Mucosa of stomach (tissue), 1 donor: Measurements from ENCODE around the gene PPP2R3A.
"Not testable (repeated sequence)": the region's sequence is repeated elsewhere in the genome, so short reads cannot be mapped to it uniquely, and the experiment has no call there.

ENCODE experiments used
- H3K27me3 ChIP-seq: one replicate; pipeline ENCODE4 v1.7.0; 2013; ENCODE audit warnings: mild to moderate bottlenecking, low read length; ENCODE audit not compliant: control insufficient read depth, insufficient read depth
- H3K36me3 ChIP-seq: one replicate; pipeline ENCODE4 v1.7.0; 2013; ENCODE audit warnings: low read length; ENCODE audit not compliant: control insufficient read depth, insufficient read depth
- H3K4me1 ChIP-seq: one replicate; pipeline ENCODE4 v1.7.0; 2013; ENCODE audit warnings: mild to moderate bottlenecking, low read length; ENCODE audit not compliant: control insufficient read depth, insufficient read depth
- H3K4me3 ChIP-seq: one replicate; pipeline ENCODE4 v1.7.0; 2013; ENCODE audit warnings: low read length
- H3K9ac ChIP-seq: one replicate; pipeline ENCODE4 v1.7.0; 2013; ENCODE audit warnings: mild to moderate bottlenecking, low read length, moderate library complexity
- H3K9me3 ChIP-seq: one replicate; pipeline ENCODE4 v1.7.0; 2013; ENCODE audit warnings: mild to moderate bottlenecking, low read length, moderate library complexity; ENCODE audit not compliant: control insufficient read depth
- donor health status: Pancreatic carcinoma.

PPP2R3A gene

GRCh38 chr3:136184703-136185102 lies 219.2 kb downstream of the PPP2R3A start:
- peaks cover 30% of the 10 kb centered on the region for H3K4me1 ChIP-seq
- no peaks in the 10 kb centered on the region for H3K9me3 ChIP-seq
- H3K27me3 ChIP-seq = no peaks in the 10 kb centered on the region
- H3K36me3 ChIP-seq = no peaks in the 10 kb centered on the region
- H3K9ac ChIP-seq = no peak overlapping the region
- no peak overlapping the region for H3K4me3 ChIP-seq

GRCh38 chr3:136186344-136186743 lies 220.8 kb downstream of the PPP2R3A start:
- H3K4me1 ChIP-seq = peaks cover 35% of the 10 kb centered on the region

GRCh38 chr3:136186846-136187245 lies 221.3 kb downstream of the PPP2R3A start:
- Histone ChIP-seq H3K9ac (no peak overlapping the region), H3K9me3 (no peaks in the 10 kb centered on the region), H3K4me3 (no peak overlapping the region), H3K4me1 (peaks cover 40% of the 10 kb centered on the region), H3K36me3 (no peaks in the 10 kb centered on the region), H3K27me3 (no peaks in the 10 kb centered on the region)

More at GRCh38 chr3:136186344-136186743, 220.8 kb downstream of the PPP2R3A start:
- Histone ChIP-seq H3K9ac (no peak overlapping the region), H3K9me3 (no peaks in the 10 kb centered on the region), H3K27me3 (no peaks in the 10 kb centered on the region), H3K4me3 (no peak overlapping the region), H3K36me3 (no peaks in the 10 kb centered on the region)

GRCh38 chr3:136187868-136188267 lies 222.3 kb downstream of the PPP2R3A start:
- H3K4me1 ChIP-seq = peaks cover 40% of the 10 kb centered on the region
- no peaks in the 10 kb centered on the region for H3K9me3 ChIP-seq
- no peaks in the 10 kb centered on the region for H3K27me3 ChIP-seq
- H3K9ac ChIP-seq = no peak overlapping the region
- H3K36me3 ChIP-seq = no peaks in the 10 kb centered on the region
- H3K4me3 ChIP-seq = no peak overlapping the region

GRCh38 chr3:136189043-136189442 lies 223.5 kb downstream of the PPP2R3A start:
- Histone ChIP-seq H3K36me3 (no peaks in the 10 kb centered on the region), H3K9ac (no peak overlapping the region), H3K27me3 (no peaks in the 10 kb centered on the region), H3K9me3 (no peaks in the 10 kb centered on the region), H3K4me1 (peaks cover 40% of the 10 kb centered on the region), H3K4me3 (no peak overlapping the region)

GRCh38 chr3:136189859-136190617 lies 224.5 kb downstream of the PPP2R3A start:
- H3K36me3 ChIP-seq = no peaks in the 10 kb centered on the region
- no peaks in the 10 kb centered on the region for H3K27me3 ChIP-seq
- peaks cover 36% of the 10 kb centered on the region for H3K4me1 ChIP-seq
- H3K9me3 ChIP-seq = no peaks in the 10 kb centered on the region
- H3K9ac ChIP-seq = no peak overlapping the region
- no peak overlapping the region for H3K4me3 ChIP-seq

GRCh38 chr3:136192195-136192594 lies 226.7 kb downstream of the PPP2R3A start:
- H3K4me1 ChIP-seq = peaks cover 26% of the 10 kb centered on the region
- H3K9ac ChIP-seq, H3K27me3 ChIP-seq, H3K4me3 ChIP-seq, H3K9me3 ChIP-seq, H3K36me3 ChIP-seq: not testable (repeated sequence)

GRCh38 chr3:136192831-136193230 lies 227.3 kb downstream of the PPP2R3A start:
- no peaks in the 10 kb centered on the region for H3K36me3 ChIP-seq
- H3K4me3 ChIP-seq = peak overlapping the region; percentile 22
- no peaks in the 10 kb centered on the region for H3K9me3 ChIP-seq
- peaks cover 31% of the 10 kb centered on the region for H3K4me1 ChIP-seq
- H3K27me3 ChIP-seq = no peaks in the 10 kb centered on the region
- peak overlapping the region; percentile 4 for H3K9ac ChIP-seq

- Histone ChIP-seq H3K36me3 (no peaks in the 10 kb centered on the region), H3K4me3 (peak overlapping the region; percentile 69), H3K9ac (peak overlapping the region; percentile 69), H3K27me3 (no peaks in the 10 kb centered on the region), H3K9me3 (no peaks in the 10 kb centered on the region), H3K4me1 (peaks cover 28% of the 10 kb centered on the region)
These were observed 227.9 kb downstream of the PPP2R3A start for GRCh38 chr3:136193278-136194054.

- no peaks in the 10 kb centered on the region for H3K9me3 ChIP-seq
- H3K36me3 ChIP-seq = no peaks in the 10 kb centered on the region
- H3K4me3 ChIP-seq = peak overlapping the region; percentile 69
- H3K9ac ChIP-seq = peak overlapping the region; percentile 69
- H3K27me3 ChIP-seq = no peaks in the 10 kb centered on the region
- H3K4me1 ChIP-seq = peaks cover 24% of the 10 kb centered on the region
These were observed 229.1 kb downstream of the PPP2R3A start for GRCh38 chr3:136194409-136195257.

- Histone ChIP-seq H3K4me3 (peak overlapping the region; percentile 69), H3K27me3 (no peaks in the 10 kb centered on the region), H3K9me3 (no peaks in the 10 kb centered on the region), H3K36me3 (no peaks in the 10 kb centered on the region), H3K9ac (peak overlapping the region; percentile 69), H3K4me1 (peaks cover 24% of the 10 kb centered on the region)
These were observed 229.9 kb downstream of the PPP2R3A start for GRCh38 chr3:136195258-136196063.
